Suprapubic skin (tissue), 4 donors: ENCODE measurements around the gene LRP3.

Source experiments
- POLR2A ChIP-seq, 2 donors: fragments of 450-650 bp; IDR thresholded peaks; one replicate each; pipeline ENCODE4 v1.6.1; 2017; ENCODE audit warnings: antibody characterized with exemption in 2 of 2, mild to moderate bottlenecking in 2 of 2, moderate library complexity in 2 of 2
- POLR2AphosphoS5 ChIP-seq, 3 donors: sonication (generic); formaldehyde crosslinking; IDR thresholded peaks; one replicate each; pipeline ENCODE4 v1.6.1; 2017; ENCODE audit warnings: antibody characterized with exemption in 3 of 3
- TF ChIP-seq, protein P1 (sequence below), 2 donors: fragments of 200-600 bp in 1 of 2; fragments of 450-650 bp in 1 of 2; sonication (generic) in 1 of 2; IDR thresholded peaks; one replicate each; pipeline ENCODE4 v1.5.1; 2016 to 2019; ENCODE audit warnings: antibody characterized with exemption in 2 of 2, mild to moderate bottlenecking in 1 of 2, moderate library complexity in 1 of 2

DNA sequence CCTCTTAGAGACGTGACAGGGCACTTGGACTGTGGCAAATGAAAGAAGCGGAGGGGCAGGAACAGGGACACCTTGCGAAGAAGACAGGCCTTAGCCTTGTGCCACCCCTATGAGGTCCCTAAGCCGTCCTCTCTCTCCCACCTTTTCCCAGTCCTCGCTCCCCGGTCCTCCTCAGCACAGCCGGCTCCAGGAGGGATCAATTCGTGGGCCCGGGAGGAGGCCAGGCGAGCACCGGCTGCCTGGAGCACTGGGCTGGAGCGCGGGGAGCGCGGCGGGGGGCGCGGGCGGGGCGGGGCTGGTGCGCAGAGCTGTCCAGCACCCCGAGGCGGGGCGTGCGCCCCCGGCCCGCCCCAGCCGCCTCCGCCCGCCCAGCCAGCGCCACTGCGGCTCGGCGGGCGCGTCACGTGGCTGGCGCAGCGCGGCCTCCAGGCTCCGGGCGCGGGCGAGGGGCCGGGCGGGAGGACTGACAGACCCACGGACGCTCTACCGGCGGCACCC lies at the start of gene LRP3:
- TF ChIP-seq POLR2AphosphoS5 (IDR thresholded peaks at IDR 0.05) (no peak), POLR2A (IDR thresholded peaks at IDR 0.05) (no peak)
- TF ChIP-seq, protein P1, sequence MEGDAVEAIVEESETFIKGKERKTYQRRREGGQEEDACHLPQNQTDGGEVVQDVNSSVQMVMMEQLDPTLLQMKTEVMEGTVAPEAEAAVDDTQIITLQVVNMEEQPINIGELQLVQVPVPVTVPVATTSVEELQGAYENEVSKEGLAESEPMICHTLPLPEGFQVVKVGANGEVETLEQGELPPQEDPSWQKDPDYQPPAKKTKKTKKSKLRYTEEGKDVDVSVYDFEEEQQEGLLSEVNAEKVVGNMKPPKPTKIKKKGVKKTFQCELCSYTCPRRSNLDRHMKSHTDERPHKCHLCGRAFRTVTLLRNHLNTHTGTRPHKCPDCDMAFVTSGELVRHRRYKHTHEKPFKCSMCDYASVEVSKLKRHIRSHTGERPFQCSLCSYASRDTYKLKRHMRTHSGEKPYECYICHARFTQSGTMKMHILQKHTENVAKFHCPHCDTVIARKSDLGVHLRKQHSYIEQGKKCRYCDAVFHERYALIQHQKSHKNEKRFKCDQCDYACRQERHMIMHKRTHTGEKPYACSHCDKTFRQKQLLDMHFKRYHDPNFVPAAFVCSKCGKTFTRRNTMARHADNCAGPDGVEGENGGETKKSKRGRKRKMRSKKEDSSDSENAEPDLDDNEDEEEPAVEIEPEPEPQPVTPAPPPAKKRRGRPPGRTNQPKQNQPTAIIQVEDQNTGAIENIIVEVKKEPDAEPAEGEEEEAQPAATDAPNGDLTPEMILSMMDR (IDR thresholded peaks at IDR 0.05) = no peak
